ENCODE data around the gene SOSTDC1. TPM values are rescaled to one million over a fixed set of nuclear protein-coding genes. Genes with fewer than 3 reads are reported as not detected.
"Not testable (repeated sequence)": the region's sequence is repeated elsewhere in the genome, so short reads cannot be mapped to it uniquely, and the experiment has no call there.

SOSTDC1 gene
- not detected for total RNA-seq

GRCh38 chr7:16465469-16466361 lies at the start of gene SOSTDC1:
TSS of gene SOSTDC1 (minus strand) at chr7:16465738. CDS start at chr7:16465668, 70 bp downstream.
- Mint-ChIP-seq H3K27me3 (ENCODE audit: low read depth) (peaks cover 11% of the 10 kb centered on the region), H3K4me1 (ENCODE audit: low read depth) (no peaks in the 10 kb centered on the region), H3K4me3 (peak within 1 kb of the TSS; percentile 3), H3K27ac (no peak within 1 kb of the TSS), H3K9me3 (ENCODE audit: insufficient read depth) (no peaks in the 10 kb centered on the region), H3K36me3 (ENCODE audit: low read depth) (no peaks in the 10 kb centered on the region)
- CTCF ChIA-PET: interaction anchor here (0.9 to 2.5 kb wide), 2 partner anchors 16 to 99 kb away, joined by 3 to 8 read pairs; no protein-coding TSS in a partner anchor
- no peak for ATAC-seq
- no peak for DNase-seq
- POLR2A ChIA-PET: no interaction called here

GRCh38 chr7:16514729-16515128 lies 49.2 kb upstream of the SOSTDC1 start:
- DNase-seq (no peak), ATAC-seq (no peak)
- CTCF ChIA-PET: interaction anchor here (1.0 to 2.0 kb wide), 2 partner anchors 9 to 50 kb away, joined by 3 to 6 read pairs; no protein-coding TSS in a partner anchor
- no peak overlapping the region for H3K4me3 Mint-ChIP-seq
- peaks cover 2% of the 10 kb centered on the region for H3K27me3 Mint-ChIP-seq (ENCODE audit: low read depth)
- H3K27ac Mint-ChIP-seq: no peak overlapping the region
- H3K4me1 Mint-ChIP-seq (ENCODE audit: low read depth): peaks cover 2% of the 10 kb centered on the region
- POLR2A ChIA-PET: no interaction called here
- H3K36me3 Mint-ChIP-seq (ENCODE audit: low read depth): no peaks in the 10 kb centered on the region
- H3K9me3 Mint-ChIP-seq (ENCODE audit: insufficient read depth): no peaks in the 10 kb centered on the region

- ChIA-PET CTCF (interaction anchor here (2.0 kb wide), 1 partner anchor 51 kb away, joined by 6 read pairs; no protein-coding TSS in a partner anchor), POLR2A (no interaction called here)
- H3K4me1 Mint-ChIP-seq (ENCODE audit: low read depth): peaks cover 2% of the 10 kb centered on the region
- DNase-seq (no peak), ATAC-seq (no peak)
- H3K36me3 Mint-ChIP-seq (ENCODE audit: low read depth): no peaks in the 10 kb centered on the region
- no peak overlapping the region for H3K4me3 Mint-ChIP-seq
- no peak overlapping the region for H3K27ac Mint-ChIP-seq
- peaks cover 2% of the 10 kb centered on the region for H3K27me3 Mint-ChIP-seq (ENCODE audit: low read depth)
- H3K9me3 Mint-ChIP-seq (ENCODE audit: insufficient read depth): no peaks in the 10 kb centered on the region
These were observed 48.7 kb upstream of the SOSTDC1 start for GRCh38 chr7:16514271-16514670.

GRCh38 chr7:16512097-16512496 lies 46.6 kb upstream of the SOSTDC1 start:
- H3K27ac Mint-ChIP-seq: no peak overlapping the region
- no peak for DNase-seq
- no peaks in the 10 kb centered on the region for H3K27me3 Mint-ChIP-seq (ENCODE audit: low read depth)
- ChIA-PET CTCF (no interaction called here), POLR2A (no interaction called here)
- no peak for ATAC-seq
- H3K9me3 Mint-ChIP-seq (ENCODE audit: insufficient read depth): no peaks in the 10 kb centered on the region
- H3K4me1 Mint-ChIP-seq (ENCODE audit: low read depth): no peaks in the 10 kb centered on the region
- no peaks in the 10 kb centered on the region for H3K36me3 Mint-ChIP-seq (ENCODE audit: low read depth)
- H3K4me3 Mint-ChIP-seq: no peak overlapping the region

- ChIA-PET POLR2A (no interaction called here), CTCF (no interaction called here)
- Mint-ChIP-seq H3K27me3 (ENCODE audit: low read depth) (no peaks in the 10 kb centered on the region), H3K9me3 (ENCODE audit: insufficient read depth) (no peaks in the 10 kb centered on the region), H3K4me3 (no peak overlapping the region), H3K4me1 (ENCODE audit: low read depth) (no peaks in the 10 kb centered on the region), H3K36me3 (ENCODE audit: low read depth) (no peaks in the 10 kb centered on the region), H3K27ac (no peak overlapping the region)
- ATAC-seq: no peak
- no peak for DNase-seq
These were observed 45.8 kb upstream of the SOSTDC1 start for GRCh38 chr7:16511314-16511713.

- Mint-ChIP-seq H3K27ac (no peak overlapping the region), H3K4me3 (no peak overlapping the region), H3K9me3 (ENCODE audit: insufficient read depth) (no peaks in the 10 kb centered on the region), H3K27me3 (ENCODE audit: low read depth) (no peaks in the 10 kb centered on the region), H3K4me1 (ENCODE audit: low read depth) (no peaks in the 10 kb centered on the region), H3K36me3 (ENCODE audit: low read depth) (no peaks in the 10 kb centered on the region)
- ChIA-PET CTCF (no interaction called here), POLR2A (interaction anchor here (0.5 kb wide), 1 partner anchor 16 kb away, joined by 3 read pairs; no protein-coding TSS in a partner anchor)
- DNase-seq (no peak), ATAC-seq (no peak)
These were observed 44.3 kb upstream of the SOSTDC1 start for GRCh38 chr7:16509829-16510228.

- CTCF ChIA-PET: not testable (repeated sequence)
These were observed 40.9 kb upstream of the SOSTDC1 start for GRCh38 chr7:16506422-16506821.

GRCh38 chr7:16504019-16504418 lies 38.5 kb upstream of the SOSTDC1 start:
- Mint-ChIP-seq H3K36me3 (ENCODE audit: low read depth) (no peaks in the 10 kb centered on the region), H3K27me3 (ENCODE audit: low read depth) (peaks cover 4% of the 10 kb centered on the region), H3K4me3 (no peak overlapping the region), H3K27ac (no peak overlapping the region), H3K4me1 (ENCODE audit: low read depth) (no peaks in the 10 kb centered on the region), H3K9me3 (ENCODE audit: insufficient read depth) (no peaks in the 10 kb centered on the region)
- POLR2A ChIA-PET: no interaction called here
- DNase-seq (no peak), ATAC-seq (no peak)
- CTCF ChIA-PET: no interaction called here

More at GRCh38 chr7:16506422-16506821, 40.9 kb upstream of the SOSTDC1 start:
- H3K36me3 Mint-ChIP-seq (ENCODE audit: low read depth); H3K4me3 Mint-ChIP-seq; POLR2A ChIA-PET; H3K27me3 Mint-ChIP-seq (ENCODE audit: low read depth); H3K9me3 Mint-ChIP-seq (ENCODE audit: insufficient read depth); DNase-seq; H3K27ac Mint-ChIP-seq; ATAC-seq; H3K4me1 Mint-ChIP-seq (ENCODE audit: low read depth): not testable (repeated sequence)

- Mint-ChIP-seq H3K9me3 (ENCODE audit: insufficient read depth) (no peaks in the 10 kb centered on the region), H3K27ac (no peak overlapping the region), H3K36me3 (ENCODE audit: low read depth) (no peaks in the 10 kb centered on the region), H3K4me3 (no peak overlapping the region), H3K4me1 (ENCODE audit: low read depth) (no peaks in the 10 kb centered on the region), H3K27me3 (ENCODE audit: low read depth) (peaks cover 4% of the 10 kb centered on the region)
- DNase-seq (no peak), ATAC-seq (no peak)
- ChIA-PET CTCF (interaction anchor here (1.3 kb wide), 1 partner anchor 62 kb away, joined by 3 read pairs; no protein-coding TSS in a partner anchor), POLR2A (no interaction called here)
These were observed 36.8 kb upstream of the SOSTDC1 start for GRCh38 chr7:16502303-16502702.

GRCh38 chr7:16498122-16498521 lies 32.6 kb upstream of the SOSTDC1 start:
- Mint-ChIP-seq H3K27me3 (ENCODE audit: low read depth) (peaks cover 2% of the 10 kb centered on the region), H3K36me3 (ENCODE audit: low read depth) (no peaks in the 10 kb centered on the region), H3K27ac (no peak overlapping the region), H3K4me3 (no peak overlapping the region), H3K4me1 (ENCODE audit: low read depth) (no peaks in the 10 kb centered on the region), H3K9me3 (ENCODE audit: insufficient read depth) (no peaks in the 10 kb centered on the region)
- ATAC-seq (no peak), DNase-seq (no peak)
- POLR2A ChIA-PET: no interaction called here
- CTCF ChIA-PET: interaction anchor here (1.0 kb wide), 1 partner anchor 66 kb away, joined by 3 read pairs; no protein-coding TSS in a partner anchor

GRCh38 chr7:16494955-16495719 lies 29.6 kb upstream of the SOSTDC1 start:
- no peak for ATAC-seq

GRCh38 chr7:16494551-16494950 lies 29.0 kb upstream of the SOSTDC1 start:
- ChIA-PET CTCF (no interaction called here), POLR2A (no interaction called here)
- Mint-ChIP-seq H3K9me3 (ENCODE audit: insufficient read depth) (no peaks in the 10 kb centered on the region), H3K27ac (no peak overlapping the region), H3K4me3 (no peak overlapping the region), H3K4me1 (ENCODE audit: low read depth) (peaks cover 7% of the 10 kb centered on the region), H3K36me3 (ENCODE audit: low read depth) (no peaks in the 10 kb centered on the region), H3K27me3 (ENCODE audit: low read depth) (peaks cover 2% of the 10 kb centered on the region)
- no peak for ATAC-seq
- DNase-seq: no peak

More at GRCh38 chr7:16494955-16495719, 29.6 kb upstream of the SOSTDC1 start:
- no peaks in the 10 kb centered on the region for H3K9me3 Mint-ChIP-seq (ENCODE audit: insufficient read depth)
- ChIA-PET POLR2A (no interaction called here), CTCF (interaction anchor here (0.6 kb wide), 1 partner anchor 23 kb away, joined by 3 read pairs; no protein-coding TSS in a partner anchor)
- H3K4me1 Mint-ChIP-seq (ENCODE audit: low read depth): peaks cover 7% of the 10 kb centered on the region
- no peak overlapping the region for H3K4me3 Mint-ChIP-seq
- DNase-seq: no peak
- no peaks in the 10 kb centered on the region for H3K36me3 Mint-ChIP-seq (ENCODE audit: low read depth)
- H3K27me3 Mint-ChIP-seq (ENCODE audit: low read depth): peaks cover 2% of the 10 kb centered on the region
- no peak overlapping the region for H3K27ac Mint-ChIP-seq
